ENCODE measurements around the gene PTPDC1.

The PTPDC1 gene

GRCh38 chr9:94140791-94141790 lies 56.8 kb downstream of the PTPDC1 start:
- no peak for DNase-seq (ENCODE audit: low read depth)

DNA sequence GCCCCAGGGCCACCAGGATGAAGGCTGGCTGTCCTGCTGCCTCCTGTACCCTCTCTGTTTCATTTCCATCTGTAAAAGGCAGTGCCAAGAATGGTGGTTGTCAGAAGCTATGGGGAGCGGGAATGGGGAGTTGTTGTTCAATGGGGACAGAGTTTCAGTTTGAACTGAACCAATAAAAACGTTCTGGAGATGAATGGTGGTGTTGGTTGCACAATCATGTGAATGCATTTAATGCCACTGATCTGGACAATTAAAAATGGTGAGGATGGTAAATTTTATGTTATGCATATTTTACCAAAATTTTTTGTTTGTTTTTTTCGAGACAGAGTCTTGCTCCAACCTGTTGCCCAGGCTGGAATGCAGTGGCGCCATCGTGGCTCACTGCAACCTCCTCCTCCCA lies 58.1 kb downstream of the PTPDC1 start:
- DNase-seq (ENCODE audit: low read depth): no peak

- no peak for DNase-seq (ENCODE audit: low read depth)
These were observed 60.1 kb downstream of the PTPDC1 start for GRCh38 chr9:94144394-94144793.

- DNase-seq (ENCODE audit: low read depth): no peak
These were observed 61.4 kb downstream of the PTPDC1 start for GRCh38 chr9:94145640-94146039.

- DNase-seq (ENCODE audit: low read depth): no peak
These were observed 63.5 kb downstream of the PTPDC1 start for GRCh38 chr9:94147776-94148175.

GRCh38 chr9:94148419-94148818 lies 64.2 kb downstream of the PTPDC1 start:
- no peak for DNase-seq (ENCODE audit: low read depth)

DNA sequence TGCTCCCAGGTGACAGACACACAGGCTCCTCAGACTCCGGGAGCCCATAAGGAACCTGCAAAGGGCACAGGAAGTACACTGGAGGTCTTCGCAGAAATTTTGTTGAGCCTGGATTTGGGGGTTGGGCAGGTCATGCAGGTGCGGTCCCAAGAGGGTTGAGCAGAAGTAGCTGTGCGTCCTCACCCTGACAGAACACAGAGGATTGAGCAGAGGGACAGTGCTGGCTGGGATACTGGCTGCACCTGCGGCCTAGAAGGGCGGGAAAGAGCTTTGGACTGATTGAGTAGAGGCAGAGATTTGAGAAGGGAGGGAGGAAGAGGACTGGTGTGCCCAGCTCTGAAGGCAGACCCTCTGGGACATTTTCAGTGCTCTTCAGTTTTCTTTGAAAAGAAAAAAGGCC lies 65.4 kb downstream of the PTPDC1 start:
- DNase-seq (ENCODE audit: low read depth): no peak

DNA sequence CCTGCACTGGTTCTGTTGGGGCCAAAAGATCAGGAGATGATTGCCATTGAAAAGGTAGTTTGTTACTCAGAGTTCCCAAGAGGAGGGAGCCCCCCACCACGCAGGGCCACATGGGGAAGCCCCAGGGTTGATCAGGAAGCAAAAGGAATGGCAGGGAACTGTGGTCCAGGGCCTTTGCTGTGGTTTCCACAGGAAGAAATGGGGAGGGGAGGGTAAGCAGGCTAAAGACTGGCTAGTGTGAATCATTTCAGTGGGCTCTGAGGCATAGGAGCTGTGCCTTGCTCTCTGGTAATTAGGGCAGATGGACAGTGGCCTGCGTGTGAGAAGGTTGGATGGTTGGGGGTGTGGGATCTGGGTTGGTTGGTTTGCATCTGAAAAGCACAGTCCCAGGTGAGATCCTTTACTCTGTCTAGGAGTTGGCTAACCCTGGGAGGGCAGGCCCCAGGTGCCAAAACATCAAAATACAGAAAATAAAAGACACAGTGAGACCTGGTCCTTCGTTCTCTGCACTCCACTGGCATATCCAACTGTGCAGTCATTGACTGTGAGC lies 66.1 kb downstream of the PTPDC1 start:
- no peak for DNase-seq (ENCODE audit: low read depth)

GRCh38 chr9:94150890-94151650 lies 66.8 kb downstream of the PTPDC1 start:
- DNase-seq (ENCODE audit: low read depth): no peak

GRCh38 chr9:94153905-94154304 lies 69.6 kb downstream of the PTPDC1 start:
- no peak for DNase-seq (ENCODE audit: low read depth)

DNA sequence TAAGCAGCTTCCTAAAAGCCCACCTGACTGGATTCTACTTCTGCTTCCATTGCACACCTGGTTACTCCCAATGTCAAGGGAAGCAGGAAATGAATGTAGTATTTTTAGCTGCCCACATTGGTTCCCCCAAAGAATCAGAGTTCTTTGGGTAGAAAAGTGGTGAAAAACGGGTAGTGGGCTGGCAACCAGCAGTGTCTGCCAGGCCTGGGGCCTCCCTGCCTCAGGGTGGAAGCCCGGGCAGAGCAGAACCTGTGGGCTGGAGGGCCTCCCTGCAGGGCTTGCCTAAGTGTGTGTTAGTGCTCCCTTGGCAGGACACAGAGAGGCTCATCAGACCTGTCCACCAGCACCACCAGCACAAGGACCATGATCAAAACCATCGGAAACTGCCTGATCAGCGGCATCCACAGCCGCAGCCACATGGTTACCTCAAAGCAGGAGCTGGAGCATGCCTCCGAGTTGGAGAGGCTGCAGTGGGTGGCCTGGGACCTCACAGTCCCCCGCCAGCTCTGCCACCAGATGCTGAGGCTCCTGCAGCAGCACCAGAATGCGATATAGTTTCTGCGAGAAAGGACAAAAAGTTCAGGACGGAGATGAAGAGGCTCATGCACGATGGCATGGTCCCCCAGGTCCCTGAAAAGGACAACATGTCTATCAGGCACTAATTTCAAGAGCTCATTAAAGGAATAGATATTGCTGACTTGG lies 72.2 kb downstream of the PTPDC1 start:
- DNase-seq (ENCODE audit: low read depth): no peak

DNA sequence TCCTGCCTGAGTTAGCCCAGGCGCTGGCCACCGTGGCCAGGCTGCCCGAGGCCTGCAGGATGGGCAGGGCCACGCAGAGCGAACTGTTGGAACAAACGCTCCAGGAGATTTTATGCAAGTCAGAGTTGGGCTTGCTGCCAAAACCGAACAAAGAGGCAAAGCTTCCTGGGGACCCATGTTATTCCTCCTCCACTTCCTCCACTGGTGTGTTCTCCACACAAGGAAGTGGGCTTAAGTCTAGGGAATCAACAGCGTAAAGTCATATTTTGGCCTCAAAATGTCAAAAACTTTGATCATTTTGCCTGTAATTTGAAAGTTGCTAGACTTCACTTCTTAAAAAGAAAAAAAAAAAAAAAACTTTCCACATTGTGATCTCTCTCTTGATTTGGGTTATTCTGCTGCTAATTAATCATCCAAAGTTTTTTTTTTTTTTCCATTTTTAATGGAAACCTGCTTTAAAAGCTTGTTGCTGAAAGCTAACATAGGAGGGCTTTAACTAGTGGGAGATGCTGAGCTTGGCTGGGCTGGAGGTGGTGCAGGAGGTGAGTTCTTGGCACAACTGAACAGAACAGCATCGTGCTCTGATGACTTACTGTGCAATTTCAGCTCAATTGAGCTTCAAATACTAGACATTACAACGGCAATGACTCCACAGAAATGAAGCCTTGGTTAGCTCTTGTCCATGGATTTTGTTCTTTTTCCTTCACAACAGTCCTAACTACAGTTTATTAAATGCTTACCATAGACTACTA lies 73.0 kb downstream of the PTPDC1 start:
- DNase-seq (ENCODE audit: low read depth): no peak
